ENCODE data around the gene BEST4.

- TF ChIP-seq, protein P1, sequence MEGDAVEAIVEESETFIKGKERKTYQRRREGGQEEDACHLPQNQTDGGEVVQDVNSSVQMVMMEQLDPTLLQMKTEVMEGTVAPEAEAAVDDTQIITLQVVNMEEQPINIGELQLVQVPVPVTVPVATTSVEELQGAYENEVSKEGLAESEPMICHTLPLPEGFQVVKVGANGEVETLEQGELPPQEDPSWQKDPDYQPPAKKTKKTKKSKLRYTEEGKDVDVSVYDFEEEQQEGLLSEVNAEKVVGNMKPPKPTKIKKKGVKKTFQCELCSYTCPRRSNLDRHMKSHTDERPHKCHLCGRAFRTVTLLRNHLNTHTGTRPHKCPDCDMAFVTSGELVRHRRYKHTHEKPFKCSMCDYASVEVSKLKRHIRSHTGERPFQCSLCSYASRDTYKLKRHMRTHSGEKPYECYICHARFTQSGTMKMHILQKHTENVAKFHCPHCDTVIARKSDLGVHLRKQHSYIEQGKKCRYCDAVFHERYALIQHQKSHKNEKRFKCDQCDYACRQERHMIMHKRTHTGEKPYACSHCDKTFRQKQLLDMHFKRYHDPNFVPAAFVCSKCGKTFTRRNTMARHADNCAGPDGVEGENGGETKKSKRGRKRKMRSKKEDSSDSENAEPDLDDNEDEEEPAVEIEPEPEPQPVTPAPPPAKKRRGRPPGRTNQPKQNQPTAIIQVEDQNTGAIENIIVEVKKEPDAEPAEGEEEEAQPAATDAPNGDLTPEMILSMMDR (IDR thresholded peaks at IDR 0.05) = no peak
- no peak for TF ChIP-seq POLR2A (IDR thresholded peaks at IDR 0.05)
- no peak for TF ChIP-seq POLR2AphosphoS5 (IDR thresholded peaks at IDR 0.05)
- TF ChIP-seq EP300 (IDR thresholded peaks at IDR 0.05) = no peak
These were observed 30.0 kb upstream of the BEST4 start for GRCh38 chr1:44817771-44818495.
